Right lobe of liver (tissue), 4 donors: ENCODE data around the gene CHRM4.
"Not testable (repeated sequence)": the region's sequence is repeated elsewhere in the genome, so short reads cannot be mapped to it uniquely, and the experiment has no call there.

ENCODE experiments used
- POLR2A ChIP-seq: fragments of 450-650 bp; IDR thresholded peaks from one replicate; pipeline ENCODE4 v1.6.1; 2017; ENCODE audit warnings: antibody characterized with exemption, mild to moderate bottlenecking
- TF ChIP-seq, protein P1 (sequence below), 4 donors: fragments of 200-600 bp in 3 of 4; fragments of 450-650 bp in 1 of 4; IDR thresholded peaks; one replicate each; pipeline versions ENCODE4 v1.5.1 to v1.8.0; 2016 to 2022; ENCODE audit warnings: antibody characterized with exemption in 4 of 4, mild to moderate bottlenecking in 2 of 4
- donor health status: DM: no; HTN: no; CAD: no.
- donor health status: DM: no; HTN: no; CAD: no.
- donor health status: DM: no; HTN: yes; CAD: no.

DNA sequence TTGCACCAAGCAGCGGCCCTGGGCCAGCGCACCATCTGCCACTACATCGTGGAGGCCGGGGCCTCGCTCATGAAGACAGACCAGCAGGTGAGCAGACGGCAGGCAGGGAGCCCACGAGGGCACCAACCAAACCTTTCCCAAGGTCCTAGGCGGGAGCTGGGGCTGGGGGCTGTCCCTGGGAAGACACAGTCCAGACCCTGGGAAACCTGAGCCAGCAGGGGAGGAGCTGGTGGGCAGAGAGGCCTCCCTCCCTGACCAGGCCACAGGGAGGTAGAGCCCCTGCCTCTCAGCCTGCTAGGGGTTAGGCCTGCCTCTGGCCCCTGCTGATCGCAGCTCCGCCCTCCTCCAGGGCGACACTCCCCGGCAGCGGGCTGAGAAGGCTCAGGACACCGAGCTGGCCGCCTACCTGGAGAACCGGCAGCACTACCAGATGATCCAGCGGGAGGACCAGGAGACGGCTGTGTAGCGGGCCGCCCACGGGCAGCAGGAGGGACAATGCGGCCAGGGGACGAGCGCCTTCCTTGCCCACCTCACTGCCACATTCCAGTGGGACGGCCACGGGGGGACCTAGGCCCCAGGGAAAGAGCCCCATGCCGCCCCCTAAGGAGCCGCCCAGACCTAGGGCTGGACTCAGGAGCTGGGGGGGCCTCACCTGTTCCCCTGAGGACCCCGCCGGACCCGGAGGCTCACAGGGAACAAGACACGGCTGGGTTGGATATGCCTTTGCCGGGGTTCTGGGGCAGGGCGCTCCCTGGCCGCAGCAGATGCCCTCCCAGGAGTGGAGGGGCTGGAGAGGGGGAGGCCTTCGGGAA lies 11.9 kb downstream of the CHRM4 start:
- TF ChIP-seq, protein P1, sequence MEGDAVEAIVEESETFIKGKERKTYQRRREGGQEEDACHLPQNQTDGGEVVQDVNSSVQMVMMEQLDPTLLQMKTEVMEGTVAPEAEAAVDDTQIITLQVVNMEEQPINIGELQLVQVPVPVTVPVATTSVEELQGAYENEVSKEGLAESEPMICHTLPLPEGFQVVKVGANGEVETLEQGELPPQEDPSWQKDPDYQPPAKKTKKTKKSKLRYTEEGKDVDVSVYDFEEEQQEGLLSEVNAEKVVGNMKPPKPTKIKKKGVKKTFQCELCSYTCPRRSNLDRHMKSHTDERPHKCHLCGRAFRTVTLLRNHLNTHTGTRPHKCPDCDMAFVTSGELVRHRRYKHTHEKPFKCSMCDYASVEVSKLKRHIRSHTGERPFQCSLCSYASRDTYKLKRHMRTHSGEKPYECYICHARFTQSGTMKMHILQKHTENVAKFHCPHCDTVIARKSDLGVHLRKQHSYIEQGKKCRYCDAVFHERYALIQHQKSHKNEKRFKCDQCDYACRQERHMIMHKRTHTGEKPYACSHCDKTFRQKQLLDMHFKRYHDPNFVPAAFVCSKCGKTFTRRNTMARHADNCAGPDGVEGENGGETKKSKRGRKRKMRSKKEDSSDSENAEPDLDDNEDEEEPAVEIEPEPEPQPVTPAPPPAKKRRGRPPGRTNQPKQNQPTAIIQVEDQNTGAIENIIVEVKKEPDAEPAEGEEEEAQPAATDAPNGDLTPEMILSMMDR (IDR thresholded peaks at IDR 0.05): not testable (repeated sequence)
- not testable (repeated sequence) for TF ChIP-seq POLR2A
